Adrenal gland (tissue), 5 donors: ENCODE results near the gene HSFX4.

Experiments
- POLR2A ChIP-seq, 2 donors: fragments of 450-650 bp; IDR thresholded peaks; one replicate each; pipeline ENCODE4 v1.6.1; 2017; ENCODE audit warnings: antibody characterized with exemption in 2 of 2, mild to moderate bottlenecking in 2 of 2, moderate library complexity in 1 of 2
- TF ChIP-seq, protein P1 (sequence below), 6 experiments: fragments of 450-650 bp in 4 of 6; fragments of 200-600 bp in 2 of 6; sonication (generic) in 1 of 6; IDR thresholded peaks; 1 replicate in 5 of 6; 2 replicates in 1 of 6; pipeline versions ENCODE4 v1.5.1 to v1.8.0; 2016 to 2021; ENCODE audit warnings: antibody characterized with exemption in 6 of 6, mild to moderate bottlenecking in 2 of 6, moderate library complexity in 1 of 6
- donor health status: DM: no; HTN: no; CAD: no.

DNA sequence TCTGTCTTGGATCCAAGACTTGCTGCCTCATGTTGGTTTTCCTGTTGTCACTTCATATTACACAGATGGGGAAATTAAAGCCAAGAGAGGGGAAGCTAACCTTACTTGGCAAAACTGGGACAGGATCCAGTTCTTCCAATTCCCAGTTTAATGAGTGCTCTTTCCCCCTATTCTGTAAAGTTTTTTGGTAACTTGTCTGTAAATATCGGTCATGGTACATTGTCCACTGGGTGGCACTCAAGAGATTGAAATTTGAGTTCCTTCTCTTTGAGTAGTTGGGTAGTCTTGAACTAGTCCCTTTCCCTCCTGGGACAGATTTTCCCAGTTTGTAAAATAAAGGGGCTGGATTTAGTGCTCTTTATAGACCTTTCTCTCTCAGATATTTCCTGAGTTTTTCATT lies 21.3 kb downstream of the HSFX4 start:
- no peak for TF ChIP-seq POLR2A (IDR thresholded peaks at IDR 0.05)
- TF ChIP-seq, protein P1, sequence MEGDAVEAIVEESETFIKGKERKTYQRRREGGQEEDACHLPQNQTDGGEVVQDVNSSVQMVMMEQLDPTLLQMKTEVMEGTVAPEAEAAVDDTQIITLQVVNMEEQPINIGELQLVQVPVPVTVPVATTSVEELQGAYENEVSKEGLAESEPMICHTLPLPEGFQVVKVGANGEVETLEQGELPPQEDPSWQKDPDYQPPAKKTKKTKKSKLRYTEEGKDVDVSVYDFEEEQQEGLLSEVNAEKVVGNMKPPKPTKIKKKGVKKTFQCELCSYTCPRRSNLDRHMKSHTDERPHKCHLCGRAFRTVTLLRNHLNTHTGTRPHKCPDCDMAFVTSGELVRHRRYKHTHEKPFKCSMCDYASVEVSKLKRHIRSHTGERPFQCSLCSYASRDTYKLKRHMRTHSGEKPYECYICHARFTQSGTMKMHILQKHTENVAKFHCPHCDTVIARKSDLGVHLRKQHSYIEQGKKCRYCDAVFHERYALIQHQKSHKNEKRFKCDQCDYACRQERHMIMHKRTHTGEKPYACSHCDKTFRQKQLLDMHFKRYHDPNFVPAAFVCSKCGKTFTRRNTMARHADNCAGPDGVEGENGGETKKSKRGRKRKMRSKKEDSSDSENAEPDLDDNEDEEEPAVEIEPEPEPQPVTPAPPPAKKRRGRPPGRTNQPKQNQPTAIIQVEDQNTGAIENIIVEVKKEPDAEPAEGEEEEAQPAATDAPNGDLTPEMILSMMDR (IDR thresholded peaks at IDR 0.05) = peak in 5 of 6 experiments; percentile 21 to 49 (median 26)
